A673 (cell line): Measurements from ENCODE around the gene CHST2.

Source experiments
- EZH2 ChIP-seq: fragments of 200-600 bp; sonication (generic); IDR thresholded peaks from 2 replicates; pipeline ENCODE4 v1.6.1; 2017; ENCODE audit warnings: borderline replicate concordance, low read depth, mild to moderate bottlenecking, mixed read lengths, antibody characterized with exemption, low read length; ENCODE audit not compliant: poor library complexity, severe bottlenecking
- TF ChIP-seq, protein P1 (sequence below): fragments of 300-800, 200-600 bp; sonication (generic); conservative IDR thresholded peaks from 2 replicates; pipeline ENCODE4 v1.5.1; 2017; ENCODE audit warnings: low read depth, mild to moderate bottlenecking, antibody characterized with exemption, low read length, moderate library complexity, mixed read lengths

DNA sequence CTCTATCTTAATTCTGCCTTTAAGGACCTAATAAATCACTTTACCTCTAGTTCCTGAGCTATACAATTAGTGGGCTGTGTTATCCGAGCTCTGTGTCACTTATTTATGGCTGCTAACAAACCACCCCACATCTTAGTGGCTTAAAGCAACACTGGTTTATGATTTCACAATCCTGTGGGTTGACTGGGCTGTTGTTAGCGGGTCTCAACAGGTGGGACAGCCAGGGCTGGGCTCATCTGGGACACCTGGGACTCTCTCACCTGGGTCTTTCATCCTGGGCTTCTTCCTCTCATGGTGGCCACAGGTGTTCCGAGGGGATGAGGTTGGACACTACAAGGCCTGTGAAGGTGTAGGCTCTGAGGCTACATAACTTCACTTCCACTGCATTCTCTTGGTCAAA, 35.8 kb upstream of the CHST2 start:
- TF ChIP-seq, protein P1, sequence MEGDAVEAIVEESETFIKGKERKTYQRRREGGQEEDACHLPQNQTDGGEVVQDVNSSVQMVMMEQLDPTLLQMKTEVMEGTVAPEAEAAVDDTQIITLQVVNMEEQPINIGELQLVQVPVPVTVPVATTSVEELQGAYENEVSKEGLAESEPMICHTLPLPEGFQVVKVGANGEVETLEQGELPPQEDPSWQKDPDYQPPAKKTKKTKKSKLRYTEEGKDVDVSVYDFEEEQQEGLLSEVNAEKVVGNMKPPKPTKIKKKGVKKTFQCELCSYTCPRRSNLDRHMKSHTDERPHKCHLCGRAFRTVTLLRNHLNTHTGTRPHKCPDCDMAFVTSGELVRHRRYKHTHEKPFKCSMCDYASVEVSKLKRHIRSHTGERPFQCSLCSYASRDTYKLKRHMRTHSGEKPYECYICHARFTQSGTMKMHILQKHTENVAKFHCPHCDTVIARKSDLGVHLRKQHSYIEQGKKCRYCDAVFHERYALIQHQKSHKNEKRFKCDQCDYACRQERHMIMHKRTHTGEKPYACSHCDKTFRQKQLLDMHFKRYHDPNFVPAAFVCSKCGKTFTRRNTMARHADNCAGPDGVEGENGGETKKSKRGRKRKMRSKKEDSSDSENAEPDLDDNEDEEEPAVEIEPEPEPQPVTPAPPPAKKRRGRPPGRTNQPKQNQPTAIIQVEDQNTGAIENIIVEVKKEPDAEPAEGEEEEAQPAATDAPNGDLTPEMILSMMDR = no peak
- no peak for TF ChIP-seq EZH2
